ENCODE measurements around the gene PCP2.

- TF ChIP-seq CTCF (IDR thresholded peaks at IDR 0.05): no peak
- TF ChIP-seq POLR2A (IDR thresholded peaks at IDR 0.05): no peak
Measured at GRCh38 chr19:7657131-7657751, 23.7 kb upstream of the PCP2 start.

All from body of pancreas (tissue), 4 donors.